CD4-positive, CD25-positive, alpha-beta regulatory T cell (primary cell): ENCODE results near the gene STRIP1. TPM values are rescaled to one million over a fixed set of nuclear protein-coding genes. Genes with fewer than 3 reads are reported as not detected.

Experiments used
- ATAC-seq, 2 donors: fragments of 150-1000 bp; cut with Tn5 transposase; one replicate each; pipeline ENCODE4 v1.10.0; 2021; ENCODE audit warnings: low read depth in 2 of 2, moderate number of reproducible peaks in 2 of 2, moderate library complexity in 1 of 2
- DNase-seq, 3 donors: peaks; one replicate each; pipeline versions ENCODE4 v3.0.0 to v3.0.0-alpha.2; 2012 to 2022; ENCODE audit warnings: mixed read lengths in 1 of 3
- H3K27ac ChIP-seq: one replicate; pipeline ENCODE4 v1.7.0; 2013; ENCODE audit warnings: mild to moderate bottlenecking, low read length; ENCODE audit not compliant: insufficient read depth, poor library complexity, severe bottlenecking
- H3K27me3 ChIP-seq: one replicate; pipeline ENCODE4 v1.7.0; 2013; ENCODE audit warnings: low read length; ENCODE audit not compliant: control insufficient read depth, insufficient read depth
- H3K36me3 ChIP-seq: one replicate; pipeline ENCODE4 v1.7.0; 2013; ENCODE audit warnings: mild to moderate bottlenecking, low read length, moderate library complexity; ENCODE audit not compliant: control insufficient read depth, insufficient read depth
- H3K4me1 ChIP-seq: 2 replicates; pipeline ENCODE4 v1.7.0; 2013; ENCODE audit warnings: mild to moderate bottlenecking, low read length; ENCODE audit not compliant: insufficient read depth, control insufficient read depth, poor library complexity, severe bottlenecking
- H3K4me3 ChIP-seq: one replicate; pipeline ENCODE4 v1.7.0; 2013; ENCODE audit warnings: low read depth, mild to moderate bottlenecking, low read length, moderate library complexity
- H3K9me3 ChIP-seq, 2 experiments: 1 replicate in 1 of 2; 2 replicates in 1 of 2; pipeline ENCODE4 v1.7.0; 2013; ENCODE audit warnings: low read length in 2 of 2, mild to moderate bottlenecking in 1 of 2, moderate library complexity in 1 of 2; ENCODE audit not compliant: control insufficient read depth in 2 of 2
- H3K27ac Mint-ChIP-seq, 3 donors: one replicate each; pipeline ENCODE4 v1.8.0; 2020 to 2022; ENCODE audit warnings: mild to moderate bottlenecking in 3 of 3, mixed read lengths in 3 of 3, moderate library complexity in 2 of 3
- H3K27me3 Mint-ChIP-seq: one replicate; pipeline ENCODE4 v1.8.0; 2022; ENCODE audit warnings: mild to moderate bottlenecking, mixed read lengths
- H3K36me3 Mint-ChIP-seq: one replicate; pipeline ENCODE4 v1.8.0; 2020; ENCODE audit warnings: mixed read lengths
- H3K4me1 Mint-ChIP-seq, 4 donors: one replicate each; pipeline ENCODE4 v1.8.0; 2020 to 2022; ENCODE audit warnings: mixed read lengths in 4 of 4, mild to moderate bottlenecking in 1 of 4
- H3K4me3 Mint-ChIP-seq, 4 donors: one replicate each; pipeline ENCODE4 v1.8.0; 2020 to 2022; ENCODE audit warnings: mild to moderate bottlenecking in 4 of 4, mixed read lengths in 4 of 4, moderate library complexity in 3 of 4
- H3K9me3 Mint-ChIP-seq, 7 donors: one replicate each; pipeline ENCODE4 v1.8.0; 2020 to 2022; ENCODE audit warnings: mixed read lengths in 7 of 7, mild to moderate bottlenecking in 3 of 7, moderate library complexity in 2 of 7
- polyA plus RNA-seq, 4 donors: library from polyadenylated mRNA; unstranded; fragments of 300-500 nt; fragmentation: Illumina TruSeq; gene quantifications; one replicate each; pipeline ENCODE4 v1.2.3, GENCODE V29; 2021
- total RNA-seq: library from RNA; stranded (reverse); gene quantifications from one replicate; pipeline ENCODE4 v1.2.3, GENCODE V29; 2022

Gene STRIP1
- total and polyA plus RNA-seq, 5 donors from 2014 or later, result 22.5 to 83.3 (median 28.2) TPM

DNA sequence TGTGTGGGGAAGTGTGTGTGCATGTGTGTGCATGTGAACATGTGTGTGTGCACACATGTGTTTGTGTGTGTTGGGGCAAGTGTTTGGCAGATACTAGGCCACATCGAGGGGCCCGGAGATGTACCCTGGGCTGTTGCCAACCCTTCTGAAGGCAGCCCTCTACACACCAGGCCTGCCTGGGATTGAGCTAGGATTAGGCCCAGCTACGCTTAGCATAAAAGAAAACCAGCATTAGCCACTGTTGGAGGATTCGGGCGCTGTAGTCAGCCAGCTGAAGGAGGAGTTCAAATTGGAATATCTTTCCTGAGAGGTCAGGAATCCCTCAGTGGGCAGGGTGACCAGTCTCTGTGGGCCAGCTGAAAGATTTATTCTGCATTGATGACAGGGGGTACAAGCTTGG is 46.6 kb downstream of the STRIP1 start:
- H3K9me3 ChIP-seq, result no peaks in the 10 kb centered on the region
- H3K27ac ChIP-seq, result no peak overlapping the region
- peaks cover 25% of the 10 kb centered on the region for H3K27me3 ChIP-seq
- no peaks in the 10 kb centered on the region for H3K9me3 Mint-ChIP-seq
- no peaks in the 10 kb centered on the region for H3K36me3 ChIP-seq
- H3K27me3 Mint-ChIP-seq, result peaks cover 69% of the 10 kb centered on the region
- no peak overlapping the region for H3K4me3 ChIP-seq
- ATAC-seq (no peak), DNase-seq (no peak)
- H3K4me1 Mint-ChIP-seq, result peaks cover 5 to 13% (median 8%) of the 10 kb centered on the region in 4 donors
- no peak overlapping the region for H3K4me3 Mint-ChIP-seq
- H3K27ac Mint-ChIP-seq, result no peak overlapping the region
- H3K4me1 ChIP-seq, result peaks cover 18% of the 10 kb centered on the region
- H3K36me3 Mint-ChIP-seq, result no peaks in the 10 kb centered on the region

DNA sequence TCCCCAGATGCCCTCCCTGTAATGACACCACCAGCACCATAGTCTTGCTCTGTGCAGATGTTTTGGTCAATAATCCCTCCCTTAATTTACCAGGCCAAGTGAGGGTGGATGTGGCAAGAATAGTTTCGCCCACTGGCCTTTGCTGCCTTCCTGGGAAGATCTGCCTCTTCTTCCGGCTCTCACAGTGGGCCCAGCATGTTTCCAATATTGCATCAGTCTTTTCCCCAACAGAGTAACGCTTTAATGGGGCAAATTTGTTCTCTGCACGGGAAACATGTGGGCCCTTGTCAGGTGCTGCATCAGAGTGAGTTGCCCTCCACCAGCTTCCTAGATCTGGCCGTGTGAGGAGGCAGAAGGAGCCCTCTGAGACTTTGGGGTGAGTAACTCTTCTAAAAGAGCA is 48.1 kb downstream of the STRIP1 start:
- H3K27me3 Mint-ChIP-seq, result peaks cover 76% of the 10 kb centered on the region
- no peak overlapping the region for H3K27ac Mint-ChIP-seq
- peak overlapping the region in 2 of 4 donors; percentile 7 to 42 for H3K4me3 Mint-ChIP-seq
- Histone ChIP-seq H3K27ac (no peak overlapping the region), H3K4me3 (no peak overlapping the region), H3K27me3 (peaks cover 30% of the 10 kb centered on the region), H3K36me3 (no peaks in the 10 kb centered on the region), H3K4me1 (peaks cover 18% of the 10 kb centered on the region), H3K9me3 (no peaks in the 10 kb centered on the region)
- H3K36me3 Mint-ChIP-seq, result no peaks in the 10 kb centered on the region
- no peak for ATAC-seq
- peaks cover 5 to 13% (median 8%) of the 10 kb centered on the region in 4 donors for H3K4me1 Mint-ChIP-seq
- DNase-seq, result no peak
- peaks cover 0 to 3% (median 0%) of the 10 kb centered on the region in 7 donors for H3K9me3 Mint-ChIP-seq

DNA sequence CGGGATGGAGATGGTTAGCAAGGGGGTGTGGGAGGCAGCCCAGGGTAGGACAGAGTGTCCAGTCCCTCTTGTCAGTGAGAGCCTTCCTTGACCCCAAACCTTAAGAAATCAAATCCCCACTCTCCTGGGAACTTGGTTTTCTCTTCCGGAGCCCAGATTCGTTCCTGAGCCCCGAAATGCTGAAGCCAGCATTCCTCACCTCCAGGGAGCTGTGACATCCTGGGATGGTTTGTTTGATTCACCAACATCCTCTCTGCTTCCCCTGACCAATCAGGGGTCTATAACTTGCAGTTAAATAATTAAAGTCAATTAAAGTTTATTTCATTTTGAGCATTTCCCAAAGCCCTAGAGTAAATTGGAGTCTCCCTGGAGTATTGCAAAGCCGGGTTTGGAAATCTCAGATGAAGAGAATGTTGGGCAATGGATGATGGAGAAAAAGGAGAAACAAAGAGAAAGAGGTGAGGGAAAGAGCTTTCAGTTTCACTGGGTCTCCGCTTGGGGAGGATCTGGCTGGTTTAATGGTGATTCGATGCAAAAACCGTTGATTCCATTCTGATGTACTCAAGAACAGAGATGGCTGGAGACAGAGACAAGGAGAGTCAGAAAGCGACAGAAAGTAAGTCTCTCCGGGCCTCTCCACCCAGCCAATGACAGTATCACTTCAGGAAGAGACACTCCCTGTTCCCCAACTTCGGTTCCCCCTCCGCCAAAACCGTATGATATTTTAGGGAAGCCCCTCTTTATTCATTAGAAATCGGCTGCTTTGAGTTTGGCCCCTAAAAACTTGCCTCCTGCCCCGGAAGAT is 48.8 kb downstream of the STRIP1 start:
- H3K4me3 ChIP-seq, result peak overlapping the region; percentile 51
- H3K27me3 Mint-ChIP-seq, result peaks cover 79% of the 10 kb centered on the region
- H3K4me1 Mint-ChIP-seq, result peaks cover 5 to 18% (median 9%) of the 10 kb centered on the region in 4 donors
- no peak overlapping the region for H3K27ac ChIP-seq
- H3K36me3 Mint-ChIP-seq, result no peaks in the 10 kb centered on the region
- H3K36me3 ChIP-seq, result no peaks in the 10 kb centered on the region
- DNase-seq (no peak), ATAC-seq (no peak)
- peak overlapping the region; percentile 73 to 94 (median 86) for H3K4me3 Mint-ChIP-seq
- peaks cover 33% of the 10 kb centered on the region for H3K27me3 ChIP-seq
- H3K4me1 ChIP-seq, result peaks cover 18% of the 10 kb centered on the region
- H3K27ac Mint-ChIP-seq, result no peak overlapping the region
- no peaks in the 10 kb centered on the region for H3K9me3 ChIP-seq
- H3K9me3 Mint-ChIP-seq, result peaks cover 0 to 3% (median 0%) of the 10 kb centered on the region in 7 donors

DNA sequence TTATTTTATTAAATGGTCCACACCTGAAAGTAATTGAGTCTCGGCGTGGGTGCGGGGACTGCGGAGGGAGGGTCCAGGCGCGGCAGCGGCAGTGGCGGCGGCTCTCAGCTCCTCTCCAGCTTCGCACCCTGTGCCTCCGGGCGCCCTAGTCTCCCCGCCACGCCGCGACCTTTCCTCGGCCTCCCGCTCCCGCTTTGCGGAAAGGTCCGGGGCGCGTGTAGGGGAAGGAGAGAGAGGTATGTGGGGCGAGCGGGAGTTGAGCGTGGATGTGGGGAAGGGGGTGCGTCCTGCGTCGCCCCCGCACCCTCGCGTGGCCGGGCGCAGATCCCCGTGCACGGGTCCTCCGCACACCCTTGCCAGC is 49.4 kb downstream of the STRIP1 start:
- no peaks in the 10 kb centered on the region for H3K36me3 ChIP-seq
- no peak for DNase-seq
- H3K27ac ChIP-seq, result no peak overlapping the region
- H3K4me1 ChIP-seq, result peaks cover 18% of the 10 kb centered on the region
- Mint-ChIP-seq H3K4me1 (peaks cover 5 to 18% (median 9%) of the 10 kb centered on the region in 4 donors), H3K27ac (no peak overlapping the region), H3K36me3 (no peaks in the 10 kb centered on the region), H3K4me3 (peak overlapping the region; percentile 73 to 94 (median 86)), H3K9me3 (peaks cover 0 to 3% (median 0%) of the 10 kb centered on the region in 7 donors), H3K27me3 (peaks cover 78% of the 10 kb centered on the region)
- H3K27me3 ChIP-seq, result peaks cover 36% of the 10 kb centered on the region
- H3K4me3 ChIP-seq, result peak overlapping the region; percentile 51
- no peak for ATAC-seq
- no peaks in the 10 kb centered on the region for H3K9me3 ChIP-seq

DNA sequence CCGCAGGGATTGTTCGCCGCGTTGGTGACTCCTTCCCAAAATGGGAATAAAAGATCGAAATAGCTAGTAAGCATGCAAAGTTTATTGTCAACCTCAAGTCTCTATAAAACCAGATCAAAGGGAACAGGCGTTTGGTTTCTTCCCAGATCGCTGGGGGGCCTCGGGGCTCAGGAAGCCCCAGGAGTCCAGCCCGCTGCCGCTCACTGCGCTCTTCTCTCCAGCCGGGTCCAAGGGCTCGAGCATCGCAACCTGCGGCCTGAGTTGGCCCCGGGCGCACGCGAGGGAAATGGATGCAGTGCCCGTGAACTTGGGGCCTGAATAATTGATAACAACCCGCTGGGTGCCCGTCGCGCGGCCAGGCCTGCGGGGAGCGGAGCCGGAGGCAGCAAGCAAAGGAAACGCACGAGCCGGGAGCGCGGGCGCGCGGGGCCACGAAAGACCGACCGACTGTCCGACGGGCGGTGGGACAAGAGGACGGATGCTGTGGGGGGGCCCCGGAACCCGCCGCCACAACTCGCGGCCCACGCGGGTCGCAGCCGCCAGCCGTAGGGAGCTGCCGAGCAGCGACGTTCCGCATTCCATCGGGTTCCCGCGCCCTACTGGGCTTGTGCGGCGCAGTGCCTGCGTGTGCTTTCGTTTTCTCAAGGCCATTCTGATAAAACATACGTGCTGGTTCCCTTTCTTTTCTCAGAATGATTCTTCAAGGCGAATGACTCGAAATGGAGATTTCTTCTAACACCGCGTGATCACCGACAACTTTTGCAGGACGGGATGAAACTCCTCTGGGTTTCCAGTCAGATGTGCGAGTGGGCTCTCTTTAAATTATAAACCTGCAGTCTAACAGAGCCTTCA is 50.0 kb downstream of the STRIP1 start:
- H3K4me1 ChIP-seq, result peaks cover 18% of the 10 kb centered on the region
- DNase-seq, result peak in 2 of 3 donors; percentile 19 to 58
- H3K27me3 ChIP-seq, result peaks cover 36% of the 10 kb centered on the region

DNA sequence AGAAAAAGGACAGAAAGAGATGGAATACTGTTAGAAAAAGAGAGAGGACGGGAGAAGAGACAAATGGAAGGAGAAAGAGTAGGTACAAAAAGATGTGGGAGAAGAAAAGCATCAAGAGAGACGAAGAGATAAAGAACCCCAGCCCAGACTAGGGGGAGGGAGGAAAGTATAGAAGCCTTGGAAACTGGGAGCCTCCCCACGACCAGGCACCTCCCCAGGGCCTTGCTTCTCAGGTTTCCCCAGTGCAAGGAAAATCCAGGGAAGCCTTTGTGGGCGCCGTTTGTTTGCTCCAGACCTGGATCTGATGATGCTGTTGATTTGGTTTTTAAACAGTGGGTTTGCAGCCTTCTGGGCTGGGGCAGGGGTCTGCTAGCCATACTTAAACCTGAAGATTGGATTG is 51.2 kb downstream of the STRIP1 start:
- DNase-seq (no peak), ATAC-seq (no peak)
- Mint-ChIP-seq H3K4me1 (peaks cover 5 to 18% (median 9%) of the 10 kb centered on the region in 4 donors), H3K27ac (no peak overlapping the region), H3K27me3 (peaks cover 83% of the 10 kb centered on the region), H3K36me3 (no peaks in the 10 kb centered on the region), H3K9me3 (peaks cover 0 to 3% (median 0%) of the 10 kb centered on the region in 7 donors), H3K4me3 (peak overlapping the region; percentile 3 to 76 (median 55))
- no peak overlapping the region for H3K27ac ChIP-seq
- no peaks in the 10 kb centered on the region for H3K36me3 ChIP-seq
- H3K27me3 ChIP-seq, result peaks cover 36% of the 10 kb centered on the region
- no peak overlapping the region for H3K4me3 ChIP-seq
- peaks cover 18% of the 10 kb centered on the region for H3K4me1 ChIP-seq
- H3K9me3 ChIP-seq, result no peaks in the 10 kb centered on the region

More for the DNA sequence above, 50.0 kb downstream of the STRIP1 start:
- Histone ChIP-seq H3K9me3 (no peaks in the 10 kb centered on the region), H3K4me3 (peak overlapping the region; percentile 70), H3K36me3 (no peaks in the 10 kb centered on the region), H3K27ac (no peak overlapping the region)
- Mint-ChIP-seq H3K27me3 (peaks cover 77% of the 10 kb centered on the region), H3K9me3 (peaks cover 0 to 3% (median 0%) of the 10 kb centered on the region in 7 donors), H3K27ac (no peak overlapping the region), H3K4me1 (peaks cover 5 to 18% (median 9%) of the 10 kb centered on the region in 4 donors), H3K4me3 (peak overlapping the region; percentile 73 to 94 (median 86)), H3K36me3 (no peaks in the 10 kb centered on the region)
- no peak for ATAC-seq

DNA sequence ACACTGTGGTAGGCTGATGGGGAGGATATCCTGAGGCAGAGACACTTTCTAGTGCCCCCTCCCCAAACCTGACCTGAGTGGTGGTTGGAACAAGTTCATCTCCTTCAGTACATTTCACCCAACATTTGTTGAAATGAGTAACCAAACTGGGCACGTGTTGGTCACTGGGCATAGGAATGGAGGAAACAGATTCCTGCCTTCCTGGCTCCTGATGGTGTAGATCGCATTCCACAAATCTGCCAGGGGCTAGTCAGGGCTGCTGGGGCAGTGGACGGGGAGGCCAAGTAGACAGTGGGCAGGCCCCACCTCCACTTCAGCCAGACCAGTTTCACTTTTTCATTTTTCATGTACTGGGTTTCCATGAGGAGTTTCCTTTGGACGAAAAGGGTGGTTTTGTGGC is 52.5 kb downstream of the STRIP1 start:
- Mint-ChIP-seq H3K27me3 (peaks cover 83% of the 10 kb centered on the region), H3K4me1 (peaks cover 5 to 18% (median 9%) of the 10 kb centered on the region in 4 donors), H3K36me3 (no peaks in the 10 kb centered on the region), H3K9me3 (peaks cover 0 to 3% (median 0%) of the 10 kb centered on the region in 7 donors), H3K27ac (no peak overlapping the region), H3K4me3 (no peak overlapping the region)
- peaks cover 35% of the 10 kb centered on the region for H3K27me3 ChIP-seq
- no peak for DNase-seq
- H3K4me3 ChIP-seq, result no peak overlapping the region
- H3K4me1 ChIP-seq, result peaks cover 18% of the 10 kb centered on the region
- H3K9me3 ChIP-seq, result no peaks in the 10 kb centered on the region
- no peaks in the 10 kb centered on the region for H3K36me3 ChIP-seq
- H3K27ac ChIP-seq, result no peak overlapping the region
- ATAC-seq, result no peak
